Gastroesophageal sphincter (tissue), 4 donors: Measurements from ENCODE around the gene PIGP. TPM values are rescaled to one million over a fixed set of nuclear protein-coding genes. Genes with fewer than 3 reads are reported as not detected.

Experiments used
- ATAC-seq: fragments of 150-250 bp; one replicate; pipeline ENCODE4 v1.9.1; 2016; ENCODE audit warnings: mild to moderate bottlenecking, moderate library complexity
- H3K27ac ChIP-seq, 4 donors: fragments of 200-600 bp; sonication (generic) in 3 of 4; 1 replicate in 3 of 4; 2 replicates in 1 of 4; pipeline ENCODE4 v1.5.1; 2016 to 2019
- H3K27me3 ChIP-seq: fragments of 200-600 bp; sonication (generic); one replicate; pipeline ENCODE4 v1.5.1; 2019
- H3K36me3 ChIP-seq, 2 donors: fragments of 200-600 bp; sonication (generic); one replicate each; pipeline ENCODE4 v1.5.1; 2019; ENCODE audit warnings: control low read depth in 1 of 2
- H3K4me1 ChIP-seq, 3 donors: fragments of 200-600 bp; sonication (generic); 1 replicate in 2 of 3; 2 replicates in 1 of 3; pipeline ENCODE4 v1.5.1; 2016 to 2019; ENCODE audit warnings: control low read depth in 2 of 3
- H3K4me3 ChIP-seq, 2 donors: fragments of 200-600 bp; sonication (generic); one replicate each; pipeline ENCODE4 v1.5.1; 2019; ENCODE audit warnings: mild to moderate bottlenecking in 1 of 2, moderate library complexity in 1 of 2
- H3K9me3 ChIP-seq, 3 donors: fragments of 200-600 bp; sonication (generic); one replicate each; pipeline ENCODE4 v1.5.1; 2017 to 2019; ENCODE audit warnings: control low read depth in 2 of 3
- EP300 ChIP-seq: sonication (generic); formaldehyde crosslinking; IDR thresholded peaks from one replicate; pipeline ENCODE4 v1.6.1; 2017; ENCODE audit warnings: antibody characterized with exemption, mild to moderate bottlenecking
- POLR2A ChIP-seq, 2 donors: fragments of 450-650 bp; IDR thresholded peaks; one replicate each; pipeline ENCODE4 v1.6.1; 2017; ENCODE audit warnings: antibody characterized with exemption in 2 of 2, mild to moderate bottlenecking in 2 of 2, moderate library complexity in 1 of 2
- POLR2AphosphoS5 ChIP-seq: sonication (generic); formaldehyde crosslinking; IDR thresholded peaks from one replicate; pipeline ENCODE4 v1.6.1; 2017; ENCODE audit warnings: antibody characterized with exemption
- WGBS, 2 donors: methylation state at CpG; one replicate each; pipeline ENCODE4 v1.1.5; 2018; ENCODE audit warnings: low coverage in 1 of 2; 5-methylcytosine and 5-hydroxymethylcytosine counted together
- total RNA-seq, 4 donors: library from RNA; depleted of rRNA; stranded (reverse); fragments of >200 nt; gene quantifications; one replicate each; pipeline ENCODE4 v1.1.0, GENCODE V29; 2016
- TF ChIP-seq, protein P1 (sequence below), 4 experiments: fragments of 200-600 bp in 2 of 4; fragments of 450-650 bp in 2 of 4; sonication (generic) in 1 of 4; IDR thresholded peaks; one replicate each; pipeline ENCODE4 v1.5.1; 2017 to 2019; ENCODE audit warnings: antibody characterized with exemption in 4 of 4, mild to moderate bottlenecking in 2 of 4, moderate library complexity in 2 of 4

PIGP gene
- total RNA-seq, 4 donors from 2014 or later, result 20.7 to 32.1 (median 24.0) TPM

DNA sequence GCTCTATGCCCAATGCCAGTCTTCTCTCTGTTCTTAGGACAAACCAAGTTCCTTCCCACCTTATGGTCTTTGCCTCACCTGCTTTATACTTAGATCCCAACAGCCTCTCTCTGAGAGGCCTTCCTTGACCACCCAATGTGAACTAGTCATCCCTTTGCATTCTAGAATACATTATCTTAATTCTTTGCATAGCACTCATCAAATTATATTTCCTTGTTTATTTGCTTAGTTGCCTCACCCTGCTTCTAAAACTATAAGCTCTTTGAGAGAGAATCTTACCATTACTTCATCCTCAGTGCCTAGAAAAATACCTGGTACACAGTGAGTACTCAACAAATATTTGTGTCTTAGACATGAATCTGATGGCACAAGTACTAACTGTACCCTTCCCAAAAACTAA lies 8.0 kb downstream of the PIGP start:
- no peaks in the 10 kb centered on the region for H3K27me3 ChIP-seq
- H3K27ac ChIP-seq, result no peak overlapping the region
- H3K4me3 ChIP-seq, result no peak overlapping the region
- no peak for ATAC-seq
- no peak for TF ChIP-seq EP300
- no peaks in the 10 kb centered on the region for H3K9me3 ChIP-seq
- H3K4me1 ChIP-seq, result peaks cover 0 to 10% (median 5%) of the 10 kb centered on the region in 3 donors
- H3K36me3 ChIP-seq, result peaks cover 0 to 39% of the 10 kb centered on the region in 2 donors

DNA sequence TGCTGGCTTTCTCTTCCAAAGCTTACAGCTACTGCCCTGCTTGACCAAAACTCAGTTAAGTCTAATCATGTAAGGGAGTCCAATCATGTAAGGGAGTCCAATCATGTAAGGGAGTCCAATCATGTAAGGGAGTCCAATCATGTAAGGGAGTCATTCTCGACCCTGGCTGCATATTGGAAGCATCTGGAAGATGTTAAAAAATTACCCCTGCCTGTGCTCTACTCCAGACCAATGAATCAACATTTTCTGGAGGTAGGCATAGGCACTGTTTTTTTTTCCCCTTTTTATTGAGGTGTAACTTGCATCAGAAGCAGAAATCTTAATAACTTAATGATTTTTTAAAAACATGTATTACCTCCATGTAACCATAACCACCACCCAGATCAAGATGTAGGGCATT lies 9.4 kb downstream of the PIGP start:
- 22% methylated on average over 1 of the region's 1 CpG; no CpG with 5 or more reads in 1 of the 2 donors for WGBS, 2 donors
- Histone ChIP-seq H3K9me3 (no peaks in the 10 kb centered on the region), H3K27ac (no peak overlapping the region)

DNA sequence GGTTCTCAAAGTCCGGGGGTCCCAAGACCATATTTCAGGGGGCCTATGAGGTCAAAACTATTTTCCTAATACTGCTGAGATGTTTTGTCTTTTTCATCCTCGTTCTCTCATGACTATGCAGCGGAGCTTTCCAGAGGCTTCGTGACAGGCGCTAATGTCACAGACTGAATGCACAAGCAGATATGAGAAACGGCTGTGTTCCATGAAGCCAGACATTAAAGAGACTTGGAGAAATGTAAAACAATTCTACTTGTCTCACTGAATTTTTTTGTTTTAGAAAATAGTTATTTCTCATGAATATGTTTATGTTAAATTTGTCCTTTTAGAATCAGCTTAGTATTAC lies 10.3 kb downstream of the PIGP start:
- no peak for ATAC-seq
- peaks cover 0 to 11% (median 5%) of the 10 kb centered on the region in 3 donors for H3K4me1 ChIP-seq
- no peaks in the 10 kb centered on the region for H3K27me3 ChIP-seq
- no peak overlapping the region for H3K27ac ChIP-seq
- peaks cover 0 to 23% of the 10 kb centered on the region in 2 donors for H3K36me3 ChIP-seq
- TF ChIP-seq, protein P1, sequence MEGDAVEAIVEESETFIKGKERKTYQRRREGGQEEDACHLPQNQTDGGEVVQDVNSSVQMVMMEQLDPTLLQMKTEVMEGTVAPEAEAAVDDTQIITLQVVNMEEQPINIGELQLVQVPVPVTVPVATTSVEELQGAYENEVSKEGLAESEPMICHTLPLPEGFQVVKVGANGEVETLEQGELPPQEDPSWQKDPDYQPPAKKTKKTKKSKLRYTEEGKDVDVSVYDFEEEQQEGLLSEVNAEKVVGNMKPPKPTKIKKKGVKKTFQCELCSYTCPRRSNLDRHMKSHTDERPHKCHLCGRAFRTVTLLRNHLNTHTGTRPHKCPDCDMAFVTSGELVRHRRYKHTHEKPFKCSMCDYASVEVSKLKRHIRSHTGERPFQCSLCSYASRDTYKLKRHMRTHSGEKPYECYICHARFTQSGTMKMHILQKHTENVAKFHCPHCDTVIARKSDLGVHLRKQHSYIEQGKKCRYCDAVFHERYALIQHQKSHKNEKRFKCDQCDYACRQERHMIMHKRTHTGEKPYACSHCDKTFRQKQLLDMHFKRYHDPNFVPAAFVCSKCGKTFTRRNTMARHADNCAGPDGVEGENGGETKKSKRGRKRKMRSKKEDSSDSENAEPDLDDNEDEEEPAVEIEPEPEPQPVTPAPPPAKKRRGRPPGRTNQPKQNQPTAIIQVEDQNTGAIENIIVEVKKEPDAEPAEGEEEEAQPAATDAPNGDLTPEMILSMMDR (IDR thresholded peaks at IDR 0.05), result no peak
- TF ChIP-seq POLR2AphosphoS5 (no peak), EP300 (no peak), POLR2A (IDR thresholded peaks at IDR 0.05) (no peak)
- WGBS, 2 donors, result 77 to 81% methylated on average over 6 of the region's 6 CpGs
- H3K9me3 ChIP-seq, result no peaks in the 10 kb centered on the region
- H3K4me3 ChIP-seq, result no peak overlapping the region

More for the DNA sequence above, 9.4 kb downstream of the PIGP start:
- peaks cover 0 to 31% of the 10 kb centered on the region in 2 donors for H3K36me3 ChIP-seq
- H3K27me3 ChIP-seq, result no peaks in the 10 kb centered on the region
- peaks cover 0 to 11% (median 5%) of the 10 kb centered on the region in 3 donors for H3K4me1 ChIP-seq
- no peak overlapping the region for H3K4me3 ChIP-seq
- ATAC-seq, result no peak
- TF ChIP-seq, protein P1 (IDR thresholded peaks at IDR 0.05), result no peak

DNA sequence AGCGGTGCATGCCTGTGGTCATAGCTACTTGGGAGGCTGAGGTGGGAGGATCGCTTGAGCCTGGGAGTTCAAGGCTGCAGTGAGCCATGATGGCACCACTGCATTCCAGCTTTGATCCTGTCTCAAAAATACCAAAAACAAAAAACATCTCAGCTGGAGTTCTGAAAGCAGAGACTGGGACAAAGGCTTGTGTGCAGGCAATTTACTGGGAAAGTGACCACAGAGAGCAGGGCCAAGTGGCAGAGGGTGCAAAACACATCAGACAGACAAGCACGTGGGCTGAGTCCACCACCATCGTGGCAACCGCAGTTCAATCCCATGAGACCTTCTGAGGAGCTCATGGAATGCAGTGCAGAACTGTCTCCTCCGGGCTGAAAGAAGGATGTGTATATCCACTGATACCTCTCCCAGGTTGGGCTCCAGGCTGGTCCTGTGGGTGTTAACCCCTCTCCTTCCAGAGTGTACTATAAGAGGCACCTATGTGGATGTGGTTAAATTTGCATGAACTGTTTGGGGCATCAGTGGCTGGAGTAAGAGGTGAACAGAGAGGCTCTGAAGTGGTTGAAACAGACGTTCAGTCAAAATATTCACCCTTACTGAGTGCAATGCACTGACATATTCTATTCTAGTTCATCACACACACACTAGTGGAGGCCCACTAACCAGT lies 10.8 kb downstream of the PIGP start:
- ATAC-seq, result no peak
- 33 to 80% methylated on average over 1 to 5 of the region's 7 CpGs for WGBS, 2 donors
- H3K36me3 ChIP-seq, result peaks cover 0 to 18% of the 10 kb centered on the region in 2 donors

DNA sequence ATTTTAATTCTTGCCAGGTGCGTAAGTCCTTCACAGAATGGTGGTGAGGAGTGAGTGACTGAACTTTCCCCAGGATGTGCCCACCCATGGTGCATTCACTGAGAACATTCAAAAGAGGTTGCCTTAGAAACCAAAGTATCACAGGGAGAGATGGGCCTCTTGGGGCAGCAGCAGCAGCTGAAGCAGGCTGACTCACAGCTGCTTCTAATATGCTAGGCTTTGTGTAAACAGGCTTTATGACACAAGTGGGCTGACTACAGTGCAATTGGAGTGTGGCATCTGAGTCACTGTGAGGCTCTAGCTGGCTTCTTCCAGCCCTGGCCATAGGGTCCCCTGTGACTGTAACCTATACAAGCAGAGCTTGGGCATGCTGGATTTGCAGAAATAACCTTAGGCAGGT lies 12.6 kb downstream of the PIGP start:
- Histone ChIP-seq H3K27me3 (no peaks in the 10 kb centered on the region), H3K36me3 (peaks cover 0 to 8% of the 10 kb centered on the region in 2 donors), H3K4me3 (no peak overlapping the region), H3K4me1 (peaks cover 0 to 11% (median 5%) of the 10 kb centered on the region in 3 donors), H3K27ac (no peak overlapping the region), H3K9me3 (no peaks in the 10 kb centered on the region)
- ATAC-seq, result peak; percentile 90
- 75 to 83% methylated on average over 1 of the region's 1 CpG for WGBS, 2 donors
- TF ChIP-seq POLR2A (IDR thresholded peaks at IDR 0.05) (no peak), POLR2AphosphoS5 (peak; percentile 26)

More for the DNA sequence above, 10.8 kb downstream of the PIGP start:
- no peak overlapping the region for H3K4me3 ChIP-seq
- H3K27ac ChIP-seq, result no peak overlapping the region
- no peaks in the 10 kb centered on the region for H3K27me3 ChIP-seq
- H3K4me1 ChIP-seq, result peaks cover 0 to 11% (median 5%) of the 10 kb centered on the region in 3 donors
- no peaks in the 10 kb centered on the region for H3K9me3 ChIP-seq
- TF ChIP-seq EP300, result no peak
- no peak for TF ChIP-seq POLR2AphosphoS5
- TF ChIP-seq POLR2A (IDR thresholded peaks at IDR 0.05), result no peak
- TF ChIP-seq, protein P1 (IDR thresholded peaks at IDR 0.05), result no peak

DNA sequence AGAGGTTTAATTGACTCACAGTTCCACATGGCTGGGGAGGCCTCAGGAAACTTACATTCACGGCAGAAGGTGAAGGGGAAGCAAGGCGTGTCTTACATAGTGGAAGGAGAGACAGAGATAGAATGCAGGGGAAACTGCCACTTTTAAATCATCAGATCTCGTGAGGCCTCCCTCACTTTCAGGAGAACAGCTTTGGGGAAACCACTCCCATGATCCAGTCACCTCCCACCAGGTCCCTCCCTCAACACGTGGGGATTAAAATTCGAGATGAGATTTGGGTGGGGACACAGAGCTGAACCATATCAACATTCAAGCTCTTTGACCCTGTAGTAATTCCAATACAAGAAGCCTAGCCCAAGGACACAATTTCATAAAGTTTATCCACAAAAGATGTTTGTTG lies 13.7 kb downstream of the PIGP start:
- ATAC-seq, result no peak
- H3K4me1 ChIP-seq, result peaks cover 0 to 11% (median 5%) of the 10 kb centered on the region in 3 donors
- TF ChIP-seq EP300 (no peak), POLR2AphosphoS5 (no peak), POLR2A (IDR thresholded peaks at IDR 0.05) (no peak)
- no peaks in the 10 kb centered on the region for H3K36me3 ChIP-seq
- WGBS, 2 donors, result 49 to 66% methylated on average over 4 of the region's 5 CpGs
- H3K27me3 ChIP-seq, result no peaks in the 10 kb centered on the region
- H3K27ac ChIP-seq, result no peak overlapping the region
- H3K4me3 ChIP-seq, result no peak overlapping the region
- no peaks in the 10 kb centered on the region for H3K9me3 ChIP-seq
